Fibroblast of mammary gland (primary cell): ENCODE data around the gene RIN1.
"Not testable (repeated sequence)": the region's sequence is repeated elsewhere in the genome, so short reads cannot be mapped to it uniquely, and the experiment has no call there.

ENCODE experiments used
- DNase-seq: peaks from one replicate; pipeline ENCODE4 v3.0.0-alpha.2; 2010; ENCODE audit warnings: low read depth
- H3K4me3 ChIP-seq: 2 replicates; pipeline ENCODE4 v1.5.1; 2011; ENCODE audit warnings: low read depth, mild to moderate bottlenecking, low read length, moderate library complexity; ENCODE audit not compliant: control insufficient read depth
- TF ChIP-seq, protein P1 (sequence below): conservative IDR thresholded peaks from 2 replicates; pipeline ENCODE4 v1.5.1; 2011; ENCODE audit warnings: low read depth, low read length, inconsistent platforms; ENCODE audit not compliant: control insufficient read depth, insufficient read depth

The RIN1 gene

DNA sequence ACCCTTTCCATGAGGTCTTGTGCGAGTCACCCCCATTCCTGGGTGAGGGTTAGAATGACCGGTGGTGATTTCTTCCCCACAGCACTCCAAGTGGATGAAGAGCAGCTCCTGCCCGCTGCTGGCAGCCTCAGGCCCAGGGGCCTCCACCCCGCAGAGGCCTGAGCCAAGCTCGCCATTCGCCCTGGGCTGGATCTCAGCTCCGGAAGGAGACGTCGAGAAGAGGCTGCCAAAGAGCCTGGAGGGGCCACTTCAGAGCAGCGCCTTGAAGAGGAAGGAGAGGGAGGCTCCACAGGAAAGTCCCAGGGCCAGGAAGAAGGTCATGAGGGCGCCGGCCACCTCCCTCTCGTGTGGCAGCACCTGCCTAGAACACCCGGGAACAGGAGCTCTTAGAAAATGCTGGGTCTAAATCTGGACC, 27.0 kb upstream of the RIN1 start:
- TF ChIP-seq, protein P1, sequence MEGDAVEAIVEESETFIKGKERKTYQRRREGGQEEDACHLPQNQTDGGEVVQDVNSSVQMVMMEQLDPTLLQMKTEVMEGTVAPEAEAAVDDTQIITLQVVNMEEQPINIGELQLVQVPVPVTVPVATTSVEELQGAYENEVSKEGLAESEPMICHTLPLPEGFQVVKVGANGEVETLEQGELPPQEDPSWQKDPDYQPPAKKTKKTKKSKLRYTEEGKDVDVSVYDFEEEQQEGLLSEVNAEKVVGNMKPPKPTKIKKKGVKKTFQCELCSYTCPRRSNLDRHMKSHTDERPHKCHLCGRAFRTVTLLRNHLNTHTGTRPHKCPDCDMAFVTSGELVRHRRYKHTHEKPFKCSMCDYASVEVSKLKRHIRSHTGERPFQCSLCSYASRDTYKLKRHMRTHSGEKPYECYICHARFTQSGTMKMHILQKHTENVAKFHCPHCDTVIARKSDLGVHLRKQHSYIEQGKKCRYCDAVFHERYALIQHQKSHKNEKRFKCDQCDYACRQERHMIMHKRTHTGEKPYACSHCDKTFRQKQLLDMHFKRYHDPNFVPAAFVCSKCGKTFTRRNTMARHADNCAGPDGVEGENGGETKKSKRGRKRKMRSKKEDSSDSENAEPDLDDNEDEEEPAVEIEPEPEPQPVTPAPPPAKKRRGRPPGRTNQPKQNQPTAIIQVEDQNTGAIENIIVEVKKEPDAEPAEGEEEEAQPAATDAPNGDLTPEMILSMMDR = no peak
- DNase-seq = no peak
- no peak overlapping the region for H3K4me3 ChIP-seq

DNA sequence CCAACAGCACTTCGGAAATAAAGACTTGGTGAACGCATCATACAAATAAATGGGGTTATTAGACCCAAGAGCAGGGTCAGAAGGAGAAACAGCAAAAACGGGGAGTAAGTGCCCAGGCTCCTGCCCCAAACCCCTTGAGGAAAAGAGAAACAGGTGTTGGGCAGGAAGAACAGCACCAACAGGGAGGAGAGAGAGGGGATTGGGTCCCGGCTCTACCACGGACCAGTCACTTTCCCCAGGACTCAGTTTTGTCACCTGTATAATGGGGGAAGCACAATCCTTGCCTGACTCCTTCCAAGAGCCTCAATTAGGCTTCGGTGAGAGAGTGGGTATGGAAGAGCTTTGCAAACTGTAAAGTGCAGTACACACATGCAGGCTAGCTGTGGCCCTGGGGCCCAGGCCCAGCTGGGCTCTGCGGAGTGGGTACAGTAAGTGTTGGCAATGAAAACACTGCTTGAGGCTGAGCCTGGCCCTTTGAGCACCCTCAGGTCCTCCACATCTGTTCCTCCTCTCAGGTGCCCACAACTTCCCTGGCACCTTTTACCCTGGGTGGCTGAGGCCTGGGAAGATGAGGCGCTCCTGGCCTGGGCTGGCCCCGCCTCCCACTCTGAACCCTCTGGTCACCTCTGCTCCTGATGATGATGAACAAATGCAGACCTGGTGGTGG, 26.4 kb upstream of the RIN1 start:
- no peak overlapping the region for H3K4me3 ChIP-seq
- no peak for DNase-seq
- TF ChIP-seq, protein P1 = no peak

DNA sequence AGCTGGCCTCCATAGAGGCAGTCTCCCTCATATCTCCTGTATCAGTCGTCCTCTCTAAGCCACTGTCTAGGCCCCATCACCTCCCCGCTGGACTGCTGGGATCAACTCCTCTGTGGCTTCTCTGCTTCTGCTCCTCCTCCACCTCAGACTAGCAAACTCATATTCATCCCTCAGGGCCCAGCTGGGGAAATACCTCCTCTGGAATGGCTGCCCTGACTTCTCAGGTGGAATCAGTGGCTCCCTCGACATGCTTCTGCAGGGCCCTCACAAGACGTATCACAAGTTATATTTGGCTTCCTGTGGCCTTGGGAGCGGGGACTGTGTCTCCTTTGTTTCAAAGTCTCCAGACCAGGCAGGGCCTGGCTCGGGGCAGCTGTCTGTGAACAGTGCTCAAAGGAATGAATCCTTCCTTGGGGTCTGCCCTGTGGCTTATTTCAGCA, 25.3 kb upstream of the RIN1 start:
- no peak for DNase-seq
- TF ChIP-seq, protein P1 = no peak
- no peak overlapping the region for H3K4me3 ChIP-seq

DNA sequence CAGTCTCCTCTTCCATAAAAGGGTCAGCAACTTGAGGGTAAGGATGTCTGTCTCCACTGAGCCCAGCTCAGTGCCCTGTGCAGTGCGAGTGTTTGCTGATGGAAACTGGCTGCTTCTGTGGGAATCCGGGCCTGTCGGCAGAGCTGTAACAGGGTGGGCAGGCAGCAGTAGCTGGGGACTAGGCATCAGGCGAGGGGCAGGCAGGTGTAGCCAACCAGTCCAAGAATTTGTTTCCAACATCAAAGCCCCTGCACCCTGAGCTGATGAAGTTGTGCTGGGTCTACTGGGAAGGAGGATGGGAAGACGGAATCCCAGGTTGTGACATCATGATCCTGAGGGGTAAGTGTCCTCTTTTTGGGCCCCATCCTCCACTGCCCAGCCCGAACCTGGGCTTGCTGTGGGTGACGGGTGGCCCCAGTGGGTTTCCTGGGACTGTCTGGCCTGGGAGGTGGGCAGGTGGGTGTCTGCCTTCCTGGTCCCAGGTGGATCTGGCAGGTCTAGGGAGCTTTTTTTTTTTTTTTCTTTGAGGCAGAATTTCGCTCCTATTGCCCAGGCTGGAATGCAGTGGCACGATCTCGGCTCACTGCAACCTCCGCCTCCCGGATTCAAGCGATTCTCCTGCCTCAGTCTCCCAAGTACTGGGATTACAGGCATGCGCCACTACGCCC, 24.3 kb upstream of the RIN1 start:
- H3K4me3 ChIP-seq = no peak overlapping the region
- TF ChIP-seq, protein P1 = no peak
- no peak for DNase-seq

DNA sequence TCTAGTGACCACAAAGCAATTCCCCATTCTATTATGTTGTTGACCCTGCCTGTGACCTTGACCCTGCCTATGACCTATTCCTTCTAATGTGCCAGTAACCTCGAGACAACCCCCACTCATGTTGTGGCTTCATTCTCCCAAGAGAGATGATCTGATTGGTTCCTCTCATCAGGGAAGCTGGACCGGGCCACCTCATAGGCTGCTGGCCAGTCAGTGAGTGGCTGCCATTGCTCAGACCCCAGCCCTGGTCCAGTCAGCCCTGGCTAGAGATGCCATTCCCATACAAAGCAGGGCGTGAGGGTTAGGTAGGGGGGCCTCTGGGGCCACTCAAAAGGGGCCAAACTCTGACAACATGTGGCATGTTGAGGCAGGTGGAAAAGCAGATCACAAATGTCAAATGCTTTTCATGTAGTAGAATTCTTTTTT, 23.4 kb upstream of the RIN1 start:
- DNase-seq = no peak
- H3K4me3 ChIP-seq = no peak overlapping the region
- TF ChIP-seq, protein P1 = no peak

DNA sequence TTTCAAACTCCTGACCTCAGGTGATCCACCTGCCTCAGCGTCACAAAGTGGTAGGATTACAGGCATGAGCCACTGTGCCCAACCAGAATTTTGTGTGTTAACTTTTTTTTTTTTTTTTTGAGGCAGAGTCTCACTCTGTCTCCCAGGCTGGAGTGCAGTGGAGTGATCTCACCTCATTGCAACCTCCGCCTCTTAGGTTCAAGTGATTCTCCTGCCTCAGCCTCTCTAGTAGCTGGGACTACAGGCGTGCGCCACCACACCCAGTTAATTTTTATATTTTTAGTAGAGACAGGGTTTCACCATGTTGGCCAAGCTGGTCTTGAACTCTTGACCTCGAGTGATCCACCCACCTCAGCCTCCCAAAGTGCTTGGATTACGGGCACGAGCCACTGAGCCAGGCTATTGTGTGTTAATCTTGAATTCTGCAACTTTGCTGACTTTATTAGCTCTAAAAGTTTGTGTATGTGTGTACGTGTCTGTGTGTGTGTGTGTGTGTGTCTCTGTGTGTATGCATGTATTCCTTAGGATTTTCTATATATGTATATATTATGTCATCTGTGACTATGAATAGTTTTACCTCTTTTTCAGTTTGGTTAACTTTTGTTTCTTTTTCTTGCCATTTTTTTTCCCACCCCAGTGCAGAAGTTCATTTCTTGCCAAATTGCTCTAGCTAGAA, 14.5 kb upstream of the RIN1 start:
- not testable (repeated sequence) for H3K4me3 ChIP-seq, DNase-seq

DNA sequence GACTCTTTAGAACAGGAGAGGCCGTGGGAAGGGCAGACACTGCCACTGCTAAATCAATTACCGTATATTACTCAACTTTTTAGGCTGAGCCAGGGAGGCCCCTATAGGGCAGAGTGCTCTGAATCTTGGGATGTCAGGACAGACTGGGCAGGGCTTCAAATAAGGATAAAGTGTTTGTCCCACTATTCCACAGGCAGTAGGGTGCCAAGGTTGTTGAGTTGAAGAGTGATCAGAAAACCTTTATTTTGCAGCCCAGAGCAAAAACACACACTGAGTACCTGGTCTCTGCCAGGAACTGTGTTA, 12.8 kb upstream of the RIN1 start:
- TF ChIP-seq, protein P1 = no peak
- DNase-seq = no peak
- no peak overlapping the region for H3K4me3 ChIP-seq
